SK-N-MC (cell line): ENCODE measurements around the gene FOXQ1.

Experiments used
- EZH2 ChIP-seq: fragments of 200-600 bp; sonication (generic); IDR thresholded peaks from one replicate; pipeline ENCODE4 v1.6.1; 2017; ENCODE audit warnings: antibody characterized with exemption
- POLR2AphosphoS5 ChIP-seq: IDR thresholded peaks from 2 replicates; pipeline ENCODE4 v1.6.1; 2012; ENCODE audit warnings: mild to moderate bottlenecking, low read depth, low read length, borderline replicate concordance

GRCh38 chr6:1297746-1298145 lies 14.2 kb upstream of the FOXQ1 start:
- no peak for TF ChIP-seq EZH2
- no peak for TF ChIP-seq POLR2AphosphoS5
